Nephron (organoid): ENCODE results near the gene SEC14L2.
A peak's percentile ranks its signal among the peaks of the same experiment; 100 is the strongest.

Experiments
- H3K27ac Mint-ChIP-seq, 3 experiments: 2 replicates each; pipeline ENCODE4 v1.8.0; 2020; ENCODE audit warnings: mixed read lengths in 3 of 3, mild to moderate bottlenecking in 2 of 3, moderate library complexity in 1 of 3
- H3K27me3 Mint-ChIP-seq: 2 replicates; pipeline ENCODE4 v1.8.0; 2021; ENCODE audit warnings: low read depth, mild to moderate bottlenecking, moderate library complexity, mixed read lengths
- H3K36me3 Mint-ChIP-seq: 2 replicates; pipeline ENCODE4 v1.8.0; 2020; ENCODE audit warnings: low read depth, mixed read lengths
- H3K4me1 Mint-ChIP-seq: 2 replicates; pipeline ENCODE4 v1.8.0; 2020; ENCODE audit warnings: mixed read lengths
- H3K4me3 Mint-ChIP-seq, 3 experiments: 2 replicates each; pipeline ENCODE4 v1.8.0; 2020; ENCODE audit warnings: mild to moderate bottlenecking in 3 of 3, mixed read lengths in 3 of 3, moderate library complexity in 2 of 3
- H3K9me3 Mint-ChIP-seq: 2 replicates; pipeline ENCODE4 v1.8.0; 2020; ENCODE audit warnings: mixed read lengths
- CTCF ChIP-seq, 3 experiments: fragments of 200-600 bp; sonication (generic); IDR thresholded peaks; one replicate each; pipeline ENCODE4 v1.5.0; 2021; ENCODE audit warnings: antibody characterized with exemption in 3 of 3; ENCODE audit not compliant: unreplicated experiment in 3 of 3

The SEC14L2 gene

DNA sequence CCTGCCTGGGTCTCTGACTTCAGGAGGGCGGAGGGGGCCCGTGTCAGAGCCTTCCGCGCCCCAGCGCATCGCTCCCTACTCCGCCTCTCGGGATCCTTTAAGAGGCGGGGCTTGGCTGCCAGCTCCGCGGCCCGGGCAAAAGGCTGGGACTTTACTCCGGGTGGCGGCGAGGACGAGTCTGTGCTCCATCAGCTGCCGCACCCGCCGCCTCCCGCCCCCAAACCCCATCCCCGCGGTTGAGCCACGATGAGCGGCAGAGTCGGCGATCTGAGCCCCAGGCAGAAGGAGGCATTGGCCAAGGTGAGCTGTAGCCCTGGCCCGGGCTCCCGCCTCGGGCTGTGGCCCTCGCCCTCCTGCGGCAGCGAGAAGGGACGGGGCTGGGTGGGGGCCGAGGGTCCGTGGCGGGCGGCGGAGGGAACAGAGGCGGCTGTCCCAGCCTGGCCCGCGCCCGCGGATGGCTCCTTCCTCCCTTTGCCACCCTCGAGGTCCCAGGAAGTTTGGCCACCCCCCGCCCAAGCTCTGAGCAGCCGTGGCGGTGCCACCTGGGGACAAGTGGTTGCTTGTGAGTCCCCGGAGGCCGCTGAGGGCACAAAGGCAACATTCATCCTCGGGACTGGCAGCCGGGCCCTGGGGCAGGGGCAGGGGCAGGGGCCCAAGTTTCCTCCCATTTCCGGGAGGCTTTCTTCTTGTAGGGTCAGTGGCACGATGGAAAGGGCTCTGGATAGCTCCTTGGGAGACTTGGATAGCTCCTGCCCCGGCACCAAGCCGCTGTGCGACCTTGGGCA lies at the start of gene SEC14L2:
SEC14L2 (plus strand) TSS at position 148 of the 785 bp plus-strand sequence; CDS start at position 247, 99 bp downstream.
- Mint-ChIP-seq H3K27ac (peak within 1 kb of the TSS in 1 of 3 experiments; percentile 15), H3K4me1 (peaks cover 47% of the 10 kb centered on the region), H3K36me3 (no peaks in the 10 kb centered on the region), H3K9me3 (no peaks in the 10 kb centered on the region), H3K27me3 (peaks cover 11% of the 10 kb centered on the region), H3K4me3 (peak within 1 kb of the TSS; percentile 81 to 90 (median 90))
- no peak for TF ChIP-seq CTCF (IDR thresholded peaks at IDR 0.05; ENCODE audit: unreplicated experiment in 3 of 3)

- Mint-ChIP-seq H3K27ac (no peak overlapping the region), H3K4me3 (no peak overlapping the region), H3K27me3 (no peaks in the 10 kb centered on the region), H3K9me3 (no peaks in the 10 kb centered on the region), H3K4me1 (peaks cover 4% of the 10 kb centered on the region), H3K36me3 (peaks cover 79% of the 10 kb centered on the region)
- no peak for TF ChIP-seq CTCF (IDR thresholded peaks at IDR 0.05; ENCODE audit: unreplicated experiment in 3 of 3)
Observed at GRCh38 chr22:30347255-30347892, 49.4 kb upstream of the SEC14L2 start.

- no peak for TF ChIP-seq CTCF (IDR thresholded peaks at IDR 0.05; ENCODE audit: unreplicated experiment in 3 of 3)
- peaks cover 4% of the 10 kb centered on the region for H3K4me1 Mint-ChIP-seq
- H3K36me3 Mint-ChIP-seq, result peaks cover 76% of the 10 kb centered on the region
- no peak overlapping the region for H3K4me3 Mint-ChIP-seq
- no peaks in the 10 kb centered on the region for H3K9me3 Mint-ChIP-seq
- no peaks in the 10 kb centered on the region for H3K27me3 Mint-ChIP-seq
- H3K27ac Mint-ChIP-seq, result peak overlapping the region; percentile 48 to 87 (median 53)
Observed at GRCh38 chr22:30348404-30348803, 48.4 kb upstream of the SEC14L2 start.

DNA sequence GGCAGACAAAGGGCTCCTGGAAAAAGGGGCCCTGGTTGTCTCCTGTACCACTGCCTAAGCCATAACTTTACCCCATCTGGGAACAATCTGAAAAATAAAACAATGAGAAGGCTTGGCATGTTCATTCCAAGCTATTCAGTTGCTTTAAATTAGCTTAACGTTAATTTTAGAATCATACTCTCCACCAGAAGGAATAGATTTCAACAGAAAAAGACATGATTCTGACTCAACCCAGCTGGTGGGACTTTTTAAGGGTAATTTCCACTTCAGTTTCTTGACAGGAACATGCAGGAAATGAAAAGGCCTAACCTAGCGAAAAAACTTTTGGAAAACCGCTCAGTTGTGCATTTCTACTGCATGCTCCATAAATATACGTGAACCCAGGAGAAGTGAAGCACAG lies 48.0 kb upstream of the SEC14L2 start:
- H3K4me3 Mint-ChIP-seq, result no peak overlapping the region
- H3K36me3 Mint-ChIP-seq, result peaks cover 75% of the 10 kb centered on the region
- H3K27ac Mint-ChIP-seq, result peak overlapping the region; percentile 48 to 87 (median 53)
- TF ChIP-seq CTCF (IDR thresholded peaks at IDR 0.05; ENCODE audit: unreplicated experiment in 3 of 3), result no peak
- H3K9me3 Mint-ChIP-seq, result no peaks in the 10 kb centered on the region
- peaks cover 7% of the 10 kb centered on the region for H3K4me1 Mint-ChIP-seq
- H3K27me3 Mint-ChIP-seq, result no peaks in the 10 kb centered on the region

- no peak for TF ChIP-seq CTCF (IDR thresholded peaks at IDR 0.05; ENCODE audit: unreplicated experiment in 3 of 3)
- H3K4me1 Mint-ChIP-seq, result peaks cover 27% of the 10 kb centered on the region
- H3K27me3 Mint-ChIP-seq, result no peaks in the 10 kb centered on the region
- H3K36me3 Mint-ChIP-seq, result peaks cover 60% of the 10 kb centered on the region
- H3K9me3 Mint-ChIP-seq, result no peaks in the 10 kb centered on the region
- no peak overlapping the region for H3K27ac Mint-ChIP-seq
- no peak overlapping the region for H3K4me3 Mint-ChIP-seq
Observed at GRCh38 chr22:30351226-30351625, 45.6 kb upstream of the SEC14L2 start.
